Cardiac septum (tissue), 1 donor: ENCODE results near the gene SNX5. TPM values are rescaled to one million over a fixed set of nuclear protein-coding genes. Genes with fewer than 3 reads are reported as not detected.

ENCODE experiments used
- DNase-seq: peaks from one replicate; pipeline ENCODE4 v3.0.0-alpha.2; 2020; ENCODE audit warnings: low spot score
- intact Hi-C: fragments of 100-400 bp; cut with DNase I; formaldehyde crosslinking; loops from one replicate; pipeline ENCODE4 v1.14.0; 2022
- total RNA-seq: library from RNA; stranded (reverse); fragmentation: NEBNext Ultra II Directional; extraction: Animal tissue kit (Norgen Biotek cat#: 25700); gene quantifications from one replicate; pipeline ENCODE4 v1.2.1, GENCODE V29; 2021
- donor health status: DM: no; HTN: no; CAD: no.

Gene SNX5
- total RNA-seq, 1 donor from 2014 or later = 42.1 TPM

GRCh38 chr20:17932396-17932795 lies 36.2 kb downstream of the SNX5 start:
- no peak for DNase-seq
- intact Hi-C loops = loop anchor here (10.0 kb wide), 1 partner anchor 398 kb away; the partner anchor contains the start of gene BFSP1

- intact Hi-C loops = loop anchor here (10.0 kb wide), 1 partner anchor 397 kb away; the partner anchor contains the start of gene BFSP1
- no peak for DNase-seq
Measured at GRCh38 chr20:17931513-17931912, 37.1 kb downstream of the SNX5 start.

- intact Hi-C loops = no loop called here
- DNase-seq = no peak
Measured at GRCh38 chr20:17928633-17929311, 39.8 kb downstream of the SNX5 start.

- DNase-seq = no peak
- intact Hi-C loops = no loop called here
Measured at GRCh38 chr20:17928211-17928611, 40.4 kb downstream of the SNX5 start.

GRCh38 chr20:17925940-17926300 lies 42.7 kb downstream of the SNX5 start:
- DNase-seq = no peak
- intact Hi-C loops = no loop called here

GRCh38 chr20:17925141-17925939 lies 43.3 kb downstream of the SNX5 start:
- intact Hi-C loops = no loop called here
- no peak for DNase-seq

- intact Hi-C loops = no loop called here
- no peak for DNase-seq
Measured at GRCh38 chr20:17921774-17922173, 46.8 kb downstream of the SNX5 start.

- DNase-seq = no peak
- intact Hi-C loops = no loop called here
Measured at GRCh38 chr20:17919149-17919548, 49.4 kb downstream of the SNX5 start.

- intact Hi-C loops = no loop called here
- DNase-seq = no peak
Measured at GRCh38 chr20:17917832-17918618, 50.6 kb downstream of the SNX5 start.

- intact Hi-C loops = no loop called here
- DNase-seq = peak; percentile 9
Measured at GRCh38 chr20:17916433-17916891, 52.1 kb downstream of the SNX5 start.

GRCh38 chr20:17914957-17915356 lies 53.6 kb downstream of the SNX5 start:
- intact Hi-C loops = no loop called here

GRCh38 chr20:17912916-17913315 lies 55.7 kb downstream of the SNX5 start:
- intact Hi-C loops = no loop called here
- DNase-seq = no peak

More at GRCh38 chr20:17914957-17915356, 53.6 kb downstream of the SNX5 start:
- peak; percentile 43 for DNase-seq

- intact Hi-C loops = no loop called here
- DNase-seq = no peak
Measured at GRCh38 chr20:17911927-17912326, 56.7 kb downstream of the SNX5 start.

GRCh38 chr20:17910828-17911294 lies 57.7 kb downstream of the SNX5 start:
- no peak for DNase-seq
- intact Hi-C loops = no loop called here

GRCh38 chr20:17909869-17910321 lies 58.7 kb downstream of the SNX5 start:
- intact Hi-C loops = no loop called here
- no peak for DNase-seq

GRCh38 chr20:17905544-17905943 lies 63.0 kb downstream of the SNX5 start:
- intact Hi-C loops = no loop called here
- DNase-seq = no peak

GRCh38 chr20:17904027-17904426 lies 64.6 kb downstream of the SNX5 start:
- intact Hi-C loops = no loop called here

GRCh38 chr20:17902531-17903083 lies 66.0 kb downstream of the SNX5 start:
- intact Hi-C loops = no loop called here
- DNase-seq = no peak

More at GRCh38 chr20:17904027-17904426, 64.6 kb downstream of the SNX5 start:
- no peak for DNase-seq

GRCh38 chr20:17901971-17902370 lies 66.6 kb downstream of the SNX5 start:
- DNase-seq = no peak
- intact Hi-C loops = no loop called here
